8988T (cell line): ENCODE measurements around the gene EEF1AKMT3.

Experiments
- DNase-seq: peaks from one replicate; pipeline ENCODE4 v3.0.0; 2011

EEF1AKMT3 gene

GRCh38 chr12:57772429-57773322 lies at the start of gene EEF1AKMT3:
TSS of gene EEF1AKMT3 (plus strand) at chr12:57772614. CDS start at chr12:57772725, 111 bp downstream.
- DNase-seq: no peak

- DNase-seq: no peak
These were observed 49.4 kb upstream of the EEF1AKMT3 start for GRCh38 chr12:57722716-57723629.

GRCh38 chr12:57723630-57723962 lies 48.8 kb upstream of the EEF1AKMT3 start:
- DNase-seq: no peak

GRCh38 chr12:57724003-57724935 lies 48.1 kb upstream of the EEF1AKMT3 start:
- no peak for DNase-seq

GRCh38 chr12:57724936-57725740 lies 47.3 kb upstream of the EEF1AKMT3 start:
- DNase-seq: no peak

- no peak for DNase-seq
These were observed 46.6 kb upstream of the EEF1AKMT3 start for GRCh38 chr12:57725851-57726150.

- peak; percentile 97 for DNase-seq
These were observed 46.1 kb upstream of the EEF1AKMT3 start for GRCh38 chr12:57726151-57726883.

GRCh38 chr12:57726884-57727757 lies 45.3 kb upstream of the EEF1AKMT3 start:
- peak; percentile 26 for DNase-seq

GRCh38 chr12:57727758-57728395 lies 44.5 kb upstream of the EEF1AKMT3 start:
- DNase-seq: no peak

- DNase-seq: no peak
These were observed 43.0 kb upstream of the EEF1AKMT3 start for GRCh38 chr12:57729321-57729844.

- DNase-seq: no peak
These were observed 41.9 kb upstream of the EEF1AKMT3 start for GRCh38 chr12:57730336-57731067.

- DNase-seq: no peak
These were observed 40.9 kb upstream of the EEF1AKMT3 start for GRCh38 chr12:57731411-57732080.

GRCh38 chr12:57732270-57732669 lies 40.1 kb upstream of the EEF1AKMT3 start:
- no peak for DNase-seq

- DNase-seq: no peak
These were observed 39.5 kb upstream of the EEF1AKMT3 start for GRCh38 chr12:57732726-57733593.

- no peak for DNase-seq
These were observed 38.5 kb upstream of the EEF1AKMT3 start for GRCh38 chr12:57733928-57734327.

GRCh38 chr12:57734591-57734990 lies 37.8 kb upstream of the EEF1AKMT3 start:
- no peak for DNase-seq
